ENCODE data around the gene MORN5.

Gene MORN5

DNA sequence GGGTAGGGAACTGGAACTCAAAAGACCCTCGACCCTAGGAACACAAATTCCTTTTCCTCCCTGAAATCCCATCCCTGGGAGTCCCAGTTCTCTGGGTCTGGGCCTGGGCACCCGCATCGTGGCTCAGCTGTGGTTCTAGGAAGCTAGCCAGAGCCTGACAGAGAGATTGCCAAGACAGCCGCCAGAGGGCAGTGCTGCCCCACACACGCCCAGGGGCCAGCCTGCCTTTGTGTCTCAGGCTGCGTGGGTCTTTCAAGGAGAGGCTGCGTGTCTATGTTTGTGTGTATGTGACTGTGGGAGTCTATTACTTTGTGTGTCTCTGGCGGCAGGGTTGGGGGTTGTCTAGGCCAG is 34.6 kb upstream of the MORN5 start:
- DNase-seq (ENCODE audit: low spot score), result peak; percentile 73

DNA sequence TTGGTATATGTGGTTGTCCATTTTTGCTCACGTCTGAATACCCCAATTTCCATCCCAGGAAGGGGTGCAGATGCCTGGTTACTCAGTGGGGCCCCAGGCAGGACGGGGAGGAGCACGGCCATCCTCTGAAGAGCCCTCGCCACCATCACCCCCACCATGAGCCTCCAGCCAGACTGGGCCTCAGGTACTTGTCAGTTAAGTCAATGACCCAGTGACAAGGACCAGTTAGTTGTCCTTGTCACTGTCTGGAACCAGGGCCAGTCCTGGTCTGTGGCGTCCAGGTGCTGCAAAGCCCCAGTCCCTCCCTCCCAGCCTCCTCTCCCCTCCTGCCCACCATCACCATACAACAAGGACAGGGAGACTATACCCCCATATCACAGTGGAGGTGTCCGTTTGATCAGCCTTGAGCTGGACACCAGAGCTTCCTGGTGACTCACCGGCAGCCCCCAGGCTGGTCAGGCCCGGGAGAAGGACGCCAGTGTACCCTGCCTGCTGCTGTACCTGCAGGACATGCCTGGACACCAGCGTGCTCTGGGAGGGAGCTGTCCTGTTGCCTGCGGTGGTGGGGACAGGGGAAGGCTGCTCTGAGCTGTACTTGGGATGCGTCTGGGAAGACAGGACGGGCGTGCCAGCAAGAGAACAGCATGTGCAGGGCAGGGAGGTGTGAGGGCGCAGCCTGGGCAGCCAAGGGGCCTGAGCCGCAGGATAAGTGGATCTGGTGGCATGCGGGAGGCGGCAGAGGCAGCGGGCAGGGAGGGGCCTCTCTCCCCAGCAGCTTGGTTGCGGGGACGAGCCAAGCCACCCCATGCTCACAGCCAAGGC is 34.0 kb upstream of the MORN5 start:
- no peak for DNase-seq (ENCODE audit: low spot score)

- no peak for DNase-seq (ENCODE audit: low spot score)
These were observed 33.1 kb upstream of the MORN5 start for GRCh38 chr9:122126331-122127261.

GRCh38 chr9:122127396-122127798 is 32.3 kb upstream of the MORN5 start:
- no peak for DNase-seq (ENCODE audit: low spot score)

- DNase-seq (ENCODE audit: low spot score), result no peak
These were observed 31.4 kb upstream of the MORN5 start for GRCh38 chr9:122128007-122128968.

- DNase-seq (ENCODE audit: low spot score), result no peak
These were observed 30.8 kb upstream of the MORN5 start for GRCh38 chr9:122128969-122129343.

DNA sequence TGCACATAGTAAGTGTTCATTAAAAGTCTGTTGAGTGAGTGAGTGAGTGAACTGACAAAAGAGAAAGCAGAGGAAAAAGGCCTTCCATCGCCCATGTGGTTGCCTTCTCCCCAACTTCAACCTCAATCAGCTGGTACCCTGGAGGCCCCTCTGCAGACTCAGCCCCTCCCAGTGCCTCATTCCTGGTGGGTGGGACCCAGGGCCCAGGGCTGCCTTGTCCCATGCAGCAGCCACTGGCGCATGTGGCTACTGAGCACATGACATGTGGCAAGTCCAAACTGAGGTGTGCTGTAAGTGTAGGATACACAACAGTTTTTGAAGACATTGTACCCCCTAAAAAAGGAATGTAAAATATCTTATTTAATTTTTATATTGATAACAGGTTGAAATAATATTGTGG is 29.7 kb upstream of the MORN5 start:
- DNase-seq (ENCODE audit: low spot score), result no peak

DNA sequence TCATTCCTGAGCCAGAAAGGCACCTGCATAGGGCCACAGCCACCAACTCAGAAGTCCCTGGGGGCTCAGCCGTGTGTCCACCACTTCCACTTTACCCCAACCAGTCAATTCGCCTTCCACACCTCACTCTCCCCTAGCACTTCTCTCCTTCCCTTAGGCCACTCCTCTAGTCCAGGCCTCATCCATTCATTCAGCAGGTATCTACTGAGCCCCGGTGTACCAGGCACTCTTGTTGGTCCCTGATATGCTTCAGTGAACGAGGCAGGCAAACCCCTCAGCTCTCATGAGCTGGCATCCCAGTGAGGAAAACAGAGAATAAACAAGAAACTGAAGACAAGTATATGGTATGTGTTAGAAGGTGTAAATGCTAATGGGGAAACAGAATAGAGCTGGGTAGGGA is 28.9 kb upstream of the MORN5 start:
- no peak for DNase-seq (ENCODE audit: low spot score)

- no peak for DNase-seq (ENCODE audit: low spot score)
These were observed 28.2 kb upstream of the MORN5 start for GRCh38 chr9:122131401-122132001.

DNA sequence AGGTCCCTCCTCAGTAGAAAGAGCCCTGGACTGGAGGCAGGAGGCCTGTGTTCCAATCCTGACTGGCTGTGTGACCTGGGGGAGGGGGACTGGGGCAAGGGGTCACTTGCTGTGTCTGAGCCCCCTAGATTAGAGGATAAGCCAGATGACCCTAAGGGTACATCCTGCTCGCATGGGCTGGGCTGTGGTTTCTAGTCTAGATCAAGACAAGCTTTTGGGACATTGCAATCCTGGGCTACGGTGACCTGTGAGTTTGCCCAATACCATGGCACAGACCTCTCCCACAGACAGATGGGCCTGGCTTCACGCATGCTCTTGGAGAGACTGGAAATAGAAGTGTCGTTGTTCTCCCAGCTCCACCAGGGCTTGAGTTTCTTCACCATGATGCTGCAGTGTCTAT is 27.2 kb upstream of the MORN5 start:
- DNase-seq (ENCODE audit: low spot score), result no peak

- no peak for DNase-seq (ENCODE audit: low spot score)
These were observed 26.3 kb upstream of the MORN5 start for GRCh38 chr9:122133263-122133983.

DNA sequence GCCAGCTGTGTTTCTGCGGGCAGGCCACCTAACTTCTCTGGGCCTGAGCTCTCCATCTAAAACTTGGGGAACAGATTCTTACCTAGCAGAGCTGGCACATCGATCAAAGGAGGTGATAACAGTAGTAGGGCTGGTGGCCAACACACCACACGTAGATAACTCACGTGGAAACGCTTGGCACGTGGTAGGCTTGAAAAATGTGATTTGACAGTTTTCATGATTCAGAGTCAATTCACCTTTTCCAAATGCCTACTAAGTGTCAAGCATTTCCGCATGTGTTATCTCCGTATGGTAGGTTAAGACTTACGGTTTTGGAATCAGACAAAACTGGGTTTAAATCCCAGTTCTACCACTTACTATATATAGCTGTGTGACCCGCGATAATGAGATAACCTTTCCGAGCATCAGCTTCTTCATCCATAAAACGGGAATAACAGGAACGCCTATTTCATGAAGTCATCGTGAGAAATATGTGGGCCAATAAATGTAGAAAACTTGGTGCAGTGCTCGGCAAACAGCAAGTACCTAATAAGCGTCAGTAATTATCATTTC is 25.6 kb upstream of the MORN5 start:
- DNase-seq (ENCODE audit: low spot score), result no peak

GRCh38 chr9:122134822-122135528 is 24.7 kb upstream of the MORN5 start:
- no peak for DNase-seq (ENCODE audit: low spot score)

DNA sequence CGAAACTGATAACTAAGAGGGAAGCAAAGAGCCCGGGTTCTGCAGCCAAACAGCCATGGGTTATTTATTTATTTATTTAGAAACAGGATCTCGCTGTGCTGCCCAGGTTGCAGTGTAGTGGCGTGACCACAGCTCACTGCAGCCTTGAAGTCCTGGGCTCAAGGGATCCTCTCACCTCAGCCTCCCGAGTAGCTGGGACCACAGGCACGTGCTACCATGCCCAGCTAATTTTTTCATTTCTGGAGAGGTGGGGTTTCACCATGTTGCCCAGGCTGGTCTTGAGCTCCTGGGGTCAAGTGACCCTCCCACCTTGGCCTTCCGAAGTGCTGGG is 24.2 kb upstream of the MORN5 start:
- no peak for DNase-seq (ENCODE audit: low spot score)

GRCh38 chr9:122138560-122139268 is 21.0 kb upstream of the MORN5 start:
- DNase-seq (ENCODE audit: low spot score), result no peak

GRCh38 chr9:122140368-122141193 is 19.1 kb upstream of the MORN5 start:
- no peak for DNase-seq (ENCODE audit: low spot score)

GRCh38 chr9:122141671-122142070 is 18.0 kb upstream of the MORN5 start:
- no peak for DNase-seq (ENCODE audit: low spot score)

- no peak for DNase-seq (ENCODE audit: low spot score)
These were observed 16.4 kb upstream of the MORN5 start for GRCh38 chr9:122143296-122143695.
